B cell (primary cell): ENCODE data around the gene TK2. TPM values are rescaled to one million over a fixed set of nuclear protein-coding genes. Genes with fewer than 3 reads are reported as not detected.
"Not testable (repeated sequence)": the region's sequence is repeated elsewhere in the genome, so short reads cannot be mapped to it uniquely, and the experiment has no call there.

Experiments
- ATAC-seq: fragments of 200-7000 bp; cut with Tn5 transposase; one replicate; pipeline ENCODE4 v1.10.0; 2021; ENCODE audit warnings: low read depth, mild to moderate bottlenecking, moderate number of reproducible peaks, moderate library complexity
- CTCF ChIA-PET: fragments of 350-600 bp; sonication (Branson Sonifier 250); formaldehyde crosslinking; loops from one replicate; lab custom pipeline; 2021; ENCODE audit warnings: antibody characterized with exemption, inconsistent platforms; lab: Charles Lee
- POLR2A ChIA-PET: fragments of 350-600 bp; sonication (Branson Sonifier 250); formaldehyde crosslinking; loops from one replicate; lab custom pipeline; 2021; ENCODE audit warnings: antibody characterized with exemption; lab: Charles Lee
- DNase-seq: peaks from one replicate; pipeline ENCODE4 v3.0.0; 2013
- H2AFZ ChIP-seq: 2 replicates; pipeline ENCODE4 v1.6.1; 2012; ENCODE audit warnings: mild to moderate bottlenecking, low read depth, low read length; ENCODE audit not compliant: insufficient read depth, poor library complexity, severe bottlenecking
- H3K27ac ChIP-seq, 2 donors: 1 replicate in 1 of 2; 2 replicates in 1 of 2; pipeline ENCODE4 v1.5.1; 2012 to 2013; ENCODE audit warnings: low read length in 2 of 2, mild to moderate bottlenecking in 2 of 2, moderate library complexity in 1 of 2
- H3K27me3 ChIP-seq, 4 experiments: fragments of 200-600 bp in 1 of 4; sonication (generic) in 1 of 4; replicated peaks in 1 of 4; 1 replicate in 2 of 4; 2 replicates in 2 of 4; pipeline versions ENCODE4 v1.6.1 to v1.7.0; 2013 to 2016; ENCODE audit warnings: low read length in 3 of 4, mild to moderate bottlenecking in 2 of 4, mixed read lengths in 1 of 4, moderate library complexity in 1 of 4; ENCODE audit not compliant: insufficient read depth in 4 of 4, control insufficient read depth in 3 of 4; ENCODE audit errors: control extremely low read depth in 1 of 4
- H3K36me3 ChIP-seq, 2 experiments: replicated peaks in 1 of 2; 1 replicate in 1 of 2; 2 replicates in 1 of 2; pipeline versions ENCODE4 v1.6.1 to v1.7.1; 2013; ENCODE audit warnings: low read length in 1 of 2; ENCODE audit not compliant: insufficient read depth in 2 of 2, control insufficient read depth in 1 of 2; ENCODE audit errors: control extremely low read depth in 1 of 2, extremely low read depth in 1 of 2
- H3K4me1 ChIP-seq, 2 donors: fragments of 200-600 bp in 1 of 2; sonication (generic) in 1 of 2; 1 replicate in 1 of 2; 2 replicates in 1 of 2; pipeline versions ENCODE4 v1.5.1 to v1.6.1; 2013 to 2017; ENCODE audit warnings: low read length in 2 of 2; ENCODE audit not compliant: control insufficient read depth in 2 of 2, insufficient read depth in 2 of 2
- H3K4me2 ChIP-seq: replicated peaks from 2 replicates; pipeline ENCODE3; 2012; ENCODE audit warnings: mild to moderate bottlenecking, low read depth, low read length; ENCODE audit not compliant: poor library complexity, severe bottlenecking
- H3K4me3 ChIP-seq, 5 experiments: fragments of 200-600 bp in 1 of 5; sonication (generic) in 1 of 5; 1 replicate in 3 of 5; 2 replicates in 2 of 5; pipeline versions ENCODE4 v1.5.1 to v1.7.0; 2011 to 2016; ENCODE audit warnings: low read length in 4 of 5, mild to moderate bottlenecking in 4 of 5, low read depth in 2 of 5, control low read depth in 1 of 5, moderate library complexity in 1 of 5; ENCODE audit not compliant: insufficient read depth in 1 of 5; ENCODE audit errors: control extremely low read depth in 1 of 5, extremely low read depth in 1 of 5
- H3K79me2 ChIP-seq: fragments of 200-600 bp; sonication (generic); one replicate; pipeline ENCODE4 v1.6.0; 2016; ENCODE audit warnings: low read length; ENCODE audit not compliant: control insufficient read depth, insufficient read depth
- H3K9ac ChIP-seq: fragments of 200-600 bp; sonication (generic); 2 replicates; pipeline ENCODE4 v1.6.1; 2017; ENCODE audit warnings: mild to moderate bottlenecking, low read length, moderate library complexity
- H3K9me3 ChIP-seq, 3 donors: one replicate each; pipeline versions ENCODE4 v1.6.1 to v1.7.1; 2013; ENCODE audit warnings: low read length in 2 of 3; ENCODE audit not compliant: control insufficient read depth in 2 of 3, insufficient read depth in 1 of 3; ENCODE audit errors: control extremely low read depth in 1 of 3
- H4K20me1 ChIP-seq: 2 replicates; pipeline ENCODE4 v1.6.0; 2012; ENCODE audit warnings: mild to moderate bottlenecking, low read length; ENCODE audit not compliant: insufficient read depth, control insufficient read depth, poor library complexity, severe bottlenecking
- H3K27ac Mint-ChIP-seq: one replicate; pipeline ENCODE4 v1.8.0; 2021; ENCODE audit warnings: mixed read lengths
- H3K27me3 Mint-ChIP-seq: one replicate; pipeline ENCODE4 v1.8.0; 2021; ENCODE audit warnings: mixed read lengths
- H3K4me1 Mint-ChIP-seq: one replicate; pipeline ENCODE4 v1.8.0; 2021; ENCODE audit warnings: mixed read lengths
- H3K4me3 Mint-ChIP-seq: one replicate; pipeline ENCODE4 v1.8.0; 2021; ENCODE audit warnings: mixed read lengths
- H3K9me3 Mint-ChIP-seq: one replicate; pipeline ENCODE4 v1.8.0; 2022; ENCODE audit warnings: mixed read lengths; ENCODE audit not compliant: insufficient read depth
- CTCF ChIP-seq: fragments of 200-600 bp; IDR thresholded peaks from one replicate; pipeline ENCODE4 v1.8.0; 2022; ENCODE audit warnings: antibody characterized with exemption, mild to moderate bottlenecking
- EZH2 ChIP-seq: IDR thresholded peaks from 2 replicates; pipeline ENCODE4 v1.6.1; 2012; ENCODE audit warnings: borderline replicate concordance, low read depth, mild to moderate bottlenecking, moderate library complexity, low read length; ENCODE audit not compliant: insufficient read depth, poor library complexity, severe bottlenecking
- WGBS: methylation state at CpG from one replicate; pipeline ENCODE4 v1.1.5; 2013; ENCODE audit warnings: missing lambda C conversion rate; ENCODE audit not compliant: insufficient coverage; 5-methylcytosine and 5-hydroxymethylcytosine counted together
- intact Hi-C: fragments of 100-400 bp; cut with micrococcal nuclease; formaldehyde crosslinking; loops from one replicate; pipeline ENCODE4 v1.10.0; 2022
- polyA plus RNA-seq: library from polyadenylated mRNA; depleted of rRNA; stranded (reverse); fragments of >200 nt; gene quantifications from 2 replicates; pipeline ENCODE4 v1.2.3, GENCODE V29; 2012
- total RNA-seq, 2 donors: library from RNA; stranded (reverse); fragments of 120-200 nt in 1 of 2; gene quantifications; 1 replicate in 1 of 2; 2 replicates in 1 of 2; pipeline versions ENCODE4 v1.2.3 to v1.2.4, GENCODE V29; 2013 to 2022

The TK2 gene
- total and polyA plus RNA-seq, 2 donors (not counting 1 experiment from before 2014, with no cell fraction given) = 2.9 to 9.7 TPM

DNA sequence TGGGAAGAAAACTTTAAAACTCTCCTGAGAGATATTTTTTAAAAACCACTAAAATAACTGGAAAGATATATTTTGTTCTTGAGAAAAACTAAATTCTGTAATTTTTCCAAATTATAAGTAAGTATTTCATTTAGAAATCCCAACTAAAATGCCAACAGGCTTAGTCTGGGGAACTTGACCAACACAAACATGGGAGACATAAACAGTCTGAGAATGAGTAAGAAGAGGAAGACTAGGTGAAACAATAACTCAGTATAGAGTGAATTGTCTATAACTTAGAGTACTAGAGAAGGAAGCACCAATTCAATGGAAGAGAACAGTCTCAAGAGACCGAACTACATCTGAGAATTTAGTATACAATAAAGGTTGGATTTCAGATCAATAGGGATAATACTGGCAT is 19.2 kb upstream of the TK2 start:
- no CpG with 5 or more reads among the region's 1 CpG for WGBS
- Mint-ChIP-seq H3K4me3 (no peak overlapping the region), H3K27me3 (no peaks in the 10 kb centered on the region), H3K27ac (no peak overlapping the region), H3K4me1 (no peaks in the 10 kb centered on the region), H3K9me3 (no peaks in the 10 kb centered on the region)
- H2AFZ ChIP-seq = no peak overlapping the region
- CTCF ChIA-PET = interaction anchor here (0.7 to 2.1 kb wide), 5 partner anchors 10 to 299 kb away, joined by 3 to 8 read pairs (median 4); partner anchors contain the start of gene CMTM2
- peaks cover 0 to 12% of the 10 kb centered on the region in 2 experiments for H3K36me3 ChIP-seq
- POLR2A ChIA-PET = no interaction called here
- H3K4me1 ChIP-seq = no peaks in the 10 kb centered on the region
- H3K9me3 ChIP-seq = no peaks in the 10 kb centered on the region
- no peak for TF ChIP-seq EZH2
- TF ChIP-seq CTCF = no peak
- H3K9ac ChIP-seq = no peak overlapping the region
- H3K27me3 ChIP-seq = no peaks in the 10 kb centered on the region
- H4K20me1 ChIP-seq = peaks cover 5% of the 10 kb centered on the region
- no peak overlapping the region for H3K4me2 ChIP-seq
- no peak for ATAC-seq
- no peak for DNase-seq
- H3K79me2 ChIP-seq = no peaks in the 10 kb centered on the region
- H3K27ac ChIP-seq = no peak overlapping the region
- intact Hi-C loops = no loop called here
- no peak overlapping the region for H3K4me3 ChIP-seq

- intact Hi-C loops = no loop called here
- DNase-seq (no peak), ATAC-seq (no peak)
- no peak overlapping the region for H3K27ac Mint-ChIP-seq
- no peak overlapping the region for H3K4me3 Mint-ChIP-seq
- no peak overlapping the region for H3K9ac ChIP-seq
- ChIA-PET POLR2A (no interaction called here), CTCF (interaction anchor here (0.9 kb wide), 1 partner anchor 83 kb away, joined by 4 read pairs; no protein-coding TSS in a partner anchor)
- H3K4me1 ChIP-seq = no peaks in the 10 kb centered on the region
- TF ChIP-seq CTCF = no peak
- no peak for TF ChIP-seq EZH2
- no peaks in the 10 kb centered on the region for H3K79me2 ChIP-seq
- 92% methylated on average over 2 of the region's 2 CpGs for WGBS
- no peak overlapping the region for H2AFZ ChIP-seq
- no peaks in the 10 kb centered on the region for H3K27me3 Mint-ChIP-seq
- peaks cover 5% of the 10 kb centered on the region for H4K20me1 ChIP-seq
- peaks cover 0 to 12% of the 10 kb centered on the region in 2 experiments for H3K36me3 ChIP-seq
- no peaks in the 10 kb centered on the region for H3K4me1 Mint-ChIP-seq
- H3K9me3 Mint-ChIP-seq = no peaks in the 10 kb centered on the region
- H3K4me3 ChIP-seq = no peak overlapping the region
- no peak overlapping the region for H3K27ac ChIP-seq
- H3K4me2 ChIP-seq = no peak overlapping the region
- H3K27me3 ChIP-seq = no peaks in the 10 kb centered on the region
- H3K9me3 ChIP-seq = no peaks in the 10 kb centered on the region
Measured at GRCh38 chr16:66568355-66568754, 18.4 kb upstream of the TK2 start.

GRCh38 chr16:66567270-66567669 is 17.3 kb upstream of the TK2 start:
- DNase-seq, H3K9me3 Mint-ChIP-seq, H3K4me1 ChIP-seq, H3K27ac Mint-ChIP-seq, ATAC-seq, H3K4me2 ChIP-seq, H3K27ac ChIP-seq, H3K9me3 ChIP-seq, H3K79me2 ChIP-seq, H3K4me3 Mint-ChIP-seq, H4K20me1 ChIP-seq, H3K4me3 ChIP-seq, CTCF ChIA-PET, H3K9ac ChIP-seq, H3K27me3 ChIP-seq, intact Hi-C loops, H3K27me3 Mint-ChIP-seq, H2AFZ ChIP-seq, H3K4me1 Mint-ChIP-seq: not testable (repeated sequence)
- no CpG with 5 or more reads among the region's 3 CpGs for WGBS
- peaks cover 0 to 12% of the 10 kb centered on the region in 2 experiments for H3K36me3 ChIP-seq
- POLR2A ChIA-PET = interaction anchor here (0.5 kb wide), 1 partner anchor 51 kb away, joined by 5 read pairs; no protein-coding TSS in a partner anchor
